Left lung (tissue), 10 donors: ENCODE measurements around the gene KIF26B. TPM values are rescaled to one million over a fixed set of nuclear protein-coding genes. Genes with fewer than 3 reads are reported as not detected.

ENCODE experiments used
- ATAC-seq: fragments of 200-7000 bp; cut with Tn5 transposase; one replicate; pipeline ENCODE4 v1.9.1; 2020; ENCODE audit warnings: moderate library complexity
- DNase-seq, 4 donors: peaks; one replicate each; pipeline ENCODE4 v3.0.0-alpha.2; 2013 to 2020
- H3K27ac ChIP-seq, 2 donors: fragments of 200-600 bp; sonication (generic) in 1 of 2; one replicate each; pipeline versions ENCODE4 v1.5.0 to v1.8.0; 2020 to 2021
- H3K27me3 ChIP-seq, 2 donors: fragments of 200-600 bp; sonication (generic) in 1 of 2; one replicate each; pipeline versions ENCODE4 v1.5.0 to v1.8.0; 2020 to 2021
- H3K36me3 ChIP-seq, 2 donors: fragments of 200-600 bp; sonication (generic) in 1 of 2; one replicate each; pipeline versions ENCODE4 v1.5.0 to v1.8.0; 2020 to 2021
- H3K4me1 ChIP-seq, 2 donors: fragments of 200-600 bp; one replicate each; pipeline ENCODE4 v1.8.0; 2021
- H3K4me3 ChIP-seq, 2 donors: fragments of 200-600 bp; sonication (generic) in 1 of 2; one replicate each; pipeline versions ENCODE4 v1.5.0 to v1.8.0; 2020 to 2021; ENCODE audit warnings: mild to moderate bottlenecking in 1 of 2
- H3K9me3 ChIP-seq, 2 donors: fragments of 200-600 bp; sonication (generic) in 1 of 2; one replicate each; pipeline versions ENCODE4 v1.5.0 to v1.8.0; 2020 to 2021
- CTCF ChIP-seq, 2 donors: fragments of 200-600 bp; sonication (generic) in 1 of 2; IDR thresholded peaks; one replicate each; pipeline versions ENCODE4 v1.5.0 to v1.8.0; 2021; ENCODE audit warnings: antibody characterized with exemption in 2 of 2
- intact Hi-C, 2 donors: fragments of 100-400 bp; cut with DNase I; formaldehyde crosslinking; loops; one replicate each; pipeline versions ENCODE4 v1.11.2 to v1.14.2; 2022
- polyA plus RNA-seq, 6 donors: library from polyadenylated mRNA; unstranded; fragments of 120-200 nt; gene quantifications; one replicate each; pipeline ENCODE4 v1.2.1, GENCODE V29; 2013; ENCODE audit not compliant: insufficient read length in 6 of 6
- total RNA-seq, 2 donors: library from RNA; stranded (reverse); fragmentation: NEBNext Ultra II Directional; extraction: Animal tissue kit (Norgen Biotek cat#: 25700); gene quantifications; one replicate each; pipeline ENCODE4 v1.2.1, GENCODE V29; 2021
- donor health status: DM: no; HTN: yes; CAD: no.
- donor health status: DM: no; HTN: no; CAD: no.

Gene KIF26B
- total and polyA plus RNA-seq, 8 donors: 3.9 to 28.3 (median 6.5) TPM

GRCh38 chr1:245260883-245261282 is 106.1 kb downstream of the KIF26B start:
- TF ChIP-seq CTCF (IDR thresholded peaks at IDR 0.05): no peak
- DNase-seq (no peak), ATAC-seq (no peak)
- no peaks in the 10 kb centered on the region for H3K36me3 ChIP-seq
- no peaks in the 10 kb centered on the region for H3K4me1 ChIP-seq
- intact Hi-C loops: no loop called here
- H3K4me3 ChIP-seq: no peak overlapping the region
- no peak overlapping the region for H3K27ac ChIP-seq
- peaks cover 0 to 88% of the 10 kb centered on the region in 2 donors for H3K27me3 ChIP-seq
- no peaks in the 10 kb centered on the region for H3K9me3 ChIP-seq

- ATAC-seq (no peak), DNase-seq (no peak)
- H3K27me3 ChIP-seq: peaks cover 0 to 82% of the 10 kb centered on the region in 2 donors
- TF ChIP-seq CTCF (IDR thresholded peaks at IDR 0.05): no peak
- no peaks in the 10 kb centered on the region for H3K36me3 ChIP-seq
- H3K27ac ChIP-seq: no peak overlapping the region
- no peaks in the 10 kb centered on the region for H3K4me1 ChIP-seq
- intact Hi-C loops: no loop called here
- H3K9me3 ChIP-seq: no peaks in the 10 kb centered on the region
- no peak overlapping the region for H3K4me3 ChIP-seq
These were observed 107.0 kb downstream of the KIF26B start for GRCh38 chr1:245261786-245262185.

- no peak for ATAC-seq
- Histone ChIP-seq H3K27ac (no peak overlapping the region), H3K9me3 (no peaks in the 10 kb centered on the region), H3K4me1 (no peaks in the 10 kb centered on the region), H3K36me3 (no peaks in the 10 kb centered on the region), H3K4me3 (no peak overlapping the region), H3K27me3 (peaks cover 0 to 66% of the 10 kb centered on the region in 2 donors)
- TF ChIP-seq CTCF (IDR thresholded peaks at IDR 0.05): no peak
- DNase-seq: no peak
- intact Hi-C loops: no loop called here
These were observed 108.8 kb downstream of the KIF26B start for GRCh38 chr1:245263529-245264095.

- Histone ChIP-seq H3K4me3 (no peak overlapping the region), H3K4me1 (no peaks in the 10 kb centered on the region), H3K36me3 (no peaks in the 10 kb centered on the region), H3K27ac (no peak overlapping the region), H3K27me3 (peaks cover 0 to 64% of the 10 kb centered on the region in 2 donors), H3K9me3 (no peaks in the 10 kb centered on the region)
- intact Hi-C loops: no loop called here
- ATAC-seq: no peak
- TF ChIP-seq CTCF (IDR thresholded peaks at IDR 0.05): no peak
- DNase-seq: no peak
These were observed 109.4 kb downstream of the KIF26B start for GRCh38 chr1:245264226-245264625.

GRCh38 chr1:245266105-245266504 is 111.3 kb downstream of the KIF26B start:
- TF ChIP-seq CTCF (IDR thresholded peaks at IDR 0.05): no peak
- no peak overlapping the region for H3K4me3 ChIP-seq
- intact Hi-C loops: no loop called here
- no peaks in the 10 kb centered on the region for H3K4me1 ChIP-seq
- no peak overlapping the region for H3K27ac ChIP-seq
- H3K27me3 ChIP-seq: peaks cover 0 to 47% of the 10 kb centered on the region in 2 donors
- peaks cover 0 to 6% of the 10 kb centered on the region in 2 donors for H3K9me3 ChIP-seq
- no peak for DNase-seq
- H3K36me3 ChIP-seq: no peaks in the 10 kb centered on the region
- no peak for ATAC-seq
